HEK293 (cell line): Measurements from ENCODE around the gene WIPI1.

ENCODE experiments used
- CTCF ChIA-PET: fragments of 350-600 bp; formaldehyde crosslinking; extraction: SDS; loops from one replicate; lab custom pipeline; 2021; ENCODE audit warnings: antibody characterized with exemption; lab: Yijun Ruan, JAX
- POLR2A ChIA-PET: fragments of 300-600 bp; formaldehyde crosslinking; extraction: SDS; loops from one replicate; lab custom pipeline; 2020; ENCODE audit warnings: antibody characterized with exemption, inconsistent platforms; lab: Yijun Ruan, JAX
- H3K27ac ChIP-seq: fragments of 200-500 bp; sonication (Bioruptor generic); 2 replicates; pipeline ENCODE4 v1.5.1; 2014; ENCODE audit warnings: low read depth, low read length, control low read depth, inconsistent platforms; ENCODE audit errors: extremely low read depth
- H3K36me3 ChIP-seq, 2 experiments: fragments of 200-500 bp in 1 of 2; sonication (Bioruptor generic) in 1 of 2; 1 replicate in 1 of 2; 2 replicates in 1 of 2; pipeline ENCODE4 v1.5.1; 2014 to 2017; ENCODE audit warnings: inconsistent platforms in 2 of 2, low read length in 2 of 2; ENCODE audit not compliant: control insufficient read depth in 2 of 2, insufficient read depth in 1 of 2
- H3K4me1 ChIP-seq: fragments of 200-500 bp; sonication (Bioruptor generic); 2 replicates; pipeline ENCODE4 v1.5.1; 2014; ENCODE audit warnings: mild to moderate bottlenecking, low read length, inconsistent platforms; ENCODE audit not compliant: control insufficient read depth, insufficient read depth
- H3K4me3 ChIP-seq: 2 replicates; pipeline ENCODE4 v1.5.1; 2011; ENCODE audit warnings: low read depth, mild to moderate bottlenecking, control low read depth, low read length, moderate library complexity
- H3K9me3 ChIP-seq: fragments of 200-500 bp; sonication (Bioruptor generic); 2 replicates; pipeline ENCODE4 v1.5.1; 2014; ENCODE audit warnings: low read depth, low read length, inconsistent platforms; ENCODE audit not compliant: control insufficient read depth, insufficient read depth
- CTCF ChIP-seq: fragments of 450-650 bp; formaldehyde crosslinking; IDR thresholded peaks from 2 replicates; pipeline ENCODE4 v1.5.1; 2016; ENCODE audit warnings: missing biosample characterization, missing genetic modification characterization
- GLIS1 ChIP-seq: fragments of 450-650 bp; formaldehyde crosslinking; IDR thresholded peaks from 2 replicates; pipeline ENCODE4 v1.5.1; 2016; ENCODE audit warnings: missing biosample characterization, missing genetic modification characterization
- KLF16 ChIP-seq: fragments of 450-650 bp; formaldehyde crosslinking; IDR thresholded peaks from 2 replicates; pipeline ENCODE4 v1.5.1; 2017; ENCODE audit warnings: missing biosample characterization, missing genetic modification characterization
- OVOL3 ChIP-seq: fragments of 450-650 bp; formaldehyde crosslinking; IDR thresholded peaks from 2 replicates; pipeline ENCODE4 v1.5.1; 2016; ENCODE audit warnings: missing biosample characterization, missing genetic modification characterization
- TSHZ1 ChIP-seq: fragments of 450-650 bp; formaldehyde crosslinking; IDR thresholded peaks from 2 replicates; pipeline ENCODE4 v1.5.1; 2016; ENCODE audit warnings: missing biosample characterization, missing genetic modification characterization, borderline replicate concordance
- ZBTB44 ChIP-seq: fragments of 450-650 bp; IDR thresholded peaks from 2 replicates; pipeline ENCODE4 v1.5.1; 2018; ENCODE audit warnings: missing biosample characterization, mild to moderate bottlenecking, missing genetic modification characterization
- ZBTB8A ChIP-seq: fragments of 450-650 bp; formaldehyde crosslinking; IDR thresholded peaks from 2 replicates; pipeline ENCODE4 v1.5.1; 2016; ENCODE audit warnings: missing biosample characterization, missing genetic modification characterization
- ZFP41 ChIP-seq: fragments of 450-650 bp; formaldehyde crosslinking; IDR thresholded peaks from 2 replicates; pipeline ENCODE4 v1.5.1; 2016; ENCODE audit warnings: missing biosample characterization, missing genetic modification characterization, borderline replicate concordance
- ZNF16 ChIP-seq: fragments of 450-650 bp; formaldehyde crosslinking; IDR thresholded peaks from 2 replicates; pipeline ENCODE4 v1.5.1; 2016; ENCODE audit warnings: low read depth, missing biosample characterization, missing genetic modification characterization
- ZNF221 ChIP-seq: fragments of 450-650 bp; formaldehyde crosslinking; IDR thresholded peaks from 2 replicates; pipeline ENCODE4 v1.5.1; 2017; ENCODE audit warnings: missing biosample characterization, missing genetic modification characterization, borderline replicate concordance
- ZNF449 ChIP-seq: fragments of 450-650 bp; formaldehyde crosslinking; IDR thresholded peaks from 2 replicates; pipeline ENCODE4 v1.5.1; 2017; ENCODE audit warnings: missing biosample characterization, mild to moderate bottlenecking, missing genetic modification characterization, moderate library complexity
- ZNF48 ChIP-seq: fragments of 450-650 bp; formaldehyde crosslinking; IDR thresholded peaks from 2 replicates; pipeline ENCODE4 v1.5.1; 2016; ENCODE audit warnings: missing biosample characterization, missing genetic modification characterization
- ZNF514 ChIP-seq: fragments of 450-650 bp; formaldehyde crosslinking; IDR thresholded peaks from 2 replicates; pipeline ENCODE4 v1.5.1; 2016; ENCODE audit warnings: missing biosample characterization, missing genetic modification characterization
- ZNF654 ChIP-seq: fragments of 450-650 bp; formaldehyde crosslinking; IDR thresholded peaks from 2 replicates; pipeline ENCODE4 v1.5.1; 2016; ENCODE audit warnings: low read depth, missing biosample characterization, missing genetic modification characterization
- ZNF658 ChIP-seq: fragments of 450-650 bp; formaldehyde crosslinking; IDR thresholded peaks from 2 replicates; pipeline ENCODE4; 2016; ENCODE audit warnings: missing biosample characterization, missing genetic modification characterization
- ZNF776 ChIP-seq: fragments of 450-650 bp; formaldehyde crosslinking; IDR thresholded peaks from 2 replicates; pipeline ENCODE4 v1.5.0; 2017; ENCODE audit warnings: missing biosample characterization, missing genetic modification characterization, borderline replicate concordance

The WIPI1 gene

GRCh38 chr17:68432086-68432864, 25.0 kb downstream of the WIPI1 start:
- Histone ChIP-seq H3K4me3 (no peak overlapping the region), H3K9me3 (no peaks in the 10 kb centered on the region), H3K4me1 (0 out of 2 replicates have a peak, but pooled peaks cover 2% of the 10 kb centered on the region), H3K27ac (no peak overlapping the region), H3K36me3 (peaks cover 7 to 11% of the 10 kb centered on the region in 2 experiments; a peak in 2 of 3 replicates)
- CTCF ChIA-PET: interaction anchor here (0.6 to 3.0 kb wide), 22 partner anchors 8 to 919 kb away, joined by 3 to 39 read pairs (median 4); no protein-coding TSS in a partner anchor
- POLR2A ChIA-PET: no interaction called here
- TF ChIP-seq ZNF449 (tag by site-specific recombination): no peak
- no peak for TF ChIP-seq ZNF654 (tag by site-specific recombination)
- no peak for TF ChIP-seq ZNF48

GRCh38 chr17:68431661-68432071, 25.6 kb downstream of the WIPI1 start:
- ChIA-PET POLR2A (no interaction called here), CTCF (interaction anchor here (0.6 to 3.0 kb wide), 21 partner anchors 9 to 918 kb away, joined by 3 to 39 read pairs (median 4); no protein-coding TSS in a partner anchor)
- H3K36me3 ChIP-seq: peaks cover 7 to 11% of the 10 kb centered on the region in 2 experiments; a peak in 2 of 3 replicates

GRCh38 chr17:68431045-68431608, 26.2 kb downstream of the WIPI1 start:
- CTCF ChIA-PET: interaction anchor here (0.6 to 3.0 kb wide), 14 partner anchors 11 to 332 kb away, joined by 3 to 39 read pairs (median 4); no protein-coding TSS in a partner anchor
- POLR2A ChIA-PET: no interaction called here
- Histone ChIP-seq H3K4me1 (0 out of 2 replicates have a peak, but pooled peaks cover under 1% of the 10 kb centered on the region), H3K36me3 (peaks cover 7 to 11% of the 10 kb centered on the region in 2 experiments; a peak in 2 of 3 replicates), H3K9me3 (no peaks in the 10 kb centered on the region), H3K4me3 (no peak overlapping the region), H3K27ac (no peak overlapping the region)
- no peak for TF ChIP-seq OVOL3 (tag by site-specific recombination)
- no peak for TF ChIP-seq ZNF776
- TF ChIP-seq KLF16: no peak
- TF ChIP-seq GLIS1 (tag by site-specific recombination): no peak
- TF ChIP-seq ZNF16 (tag by site-specific recombination): no peak
- TF ChIP-seq TSHZ1 (tag by site-specific recombination): no peak
- TF ChIP-seq ZFP41: no peak
- TF ChIP-seq ZNF658 (tag by site-specific recombination): no peak
- TF ChIP-seq ZBTB8A (tag by site-specific recombination): no peak
- TF ChIP-seq ZNF514 (tag by site-specific recombination): no peak

More at GRCh38 chr17:68431661-68432071, 25.6 kb downstream of the WIPI1 start:
- Histone ChIP-seq H3K4me3 (no peak overlapping the region), H3K27ac (no peak overlapping the region), H3K9me3 (no peaks in the 10 kb centered on the region), H3K4me1 (0 out of 2 replicates have a peak, but pooled peaks cover 2% of the 10 kb centered on the region)
- TF ChIP-seq ZNF221 (tag by site-specific recombination): no peak
- peak; percentile 39; the same call in 1 of the 2 replicates for TF ChIP-seq CTCF (tag by site-specific recombination)
- TF ChIP-seq ZNF654 (tag by site-specific recombination): peak; percentile 36; the same call in 1 of the 2 replicates
- TF ChIP-seq ZBTB44 (tag by site-specific recombination): peak; percentile 43; the same call in 1 of the 2 replicates
